Measurements from ENCODE around the gene KCND2. TPM values are rescaled to one million over a fixed set of nuclear protein-coding genes. Genes with fewer than 3 reads are reported as not detected.
A peak's percentile ranks its signal among the peaks of the same experiment; 100 is the strongest.
"Not testable (repeated sequence)": the region's sequence is repeated elsewhere in the genome, so short reads cannot be mapped to it uniquely, and the experiment has no call there.

Gene KCND2
- total RNA-seq, 1 donor from 2014 or later: 0.29 TPM

DNA sequence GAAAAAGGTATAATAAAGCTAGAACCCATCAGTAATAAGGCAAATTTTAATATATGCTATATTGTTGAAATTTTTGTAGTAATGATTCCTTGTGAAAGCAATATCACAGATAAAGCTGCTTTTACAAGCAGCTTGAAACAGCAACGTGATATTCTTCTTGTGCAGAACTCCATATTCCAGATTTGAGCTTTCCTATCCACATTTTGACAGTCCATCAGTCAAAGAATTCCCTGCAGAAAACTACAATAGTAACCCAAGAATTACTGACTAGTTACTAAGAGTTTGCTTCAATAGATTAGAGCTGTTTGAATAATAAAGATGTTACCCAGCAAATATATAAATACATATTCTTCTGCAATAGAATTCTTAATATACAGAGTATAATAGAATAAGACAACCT, 291.2 kb downstream of the KCND2 start:
- DNase-seq (ENCODE audit: low read depth): no peak
- TF ChIP-seq, protein P1, sequence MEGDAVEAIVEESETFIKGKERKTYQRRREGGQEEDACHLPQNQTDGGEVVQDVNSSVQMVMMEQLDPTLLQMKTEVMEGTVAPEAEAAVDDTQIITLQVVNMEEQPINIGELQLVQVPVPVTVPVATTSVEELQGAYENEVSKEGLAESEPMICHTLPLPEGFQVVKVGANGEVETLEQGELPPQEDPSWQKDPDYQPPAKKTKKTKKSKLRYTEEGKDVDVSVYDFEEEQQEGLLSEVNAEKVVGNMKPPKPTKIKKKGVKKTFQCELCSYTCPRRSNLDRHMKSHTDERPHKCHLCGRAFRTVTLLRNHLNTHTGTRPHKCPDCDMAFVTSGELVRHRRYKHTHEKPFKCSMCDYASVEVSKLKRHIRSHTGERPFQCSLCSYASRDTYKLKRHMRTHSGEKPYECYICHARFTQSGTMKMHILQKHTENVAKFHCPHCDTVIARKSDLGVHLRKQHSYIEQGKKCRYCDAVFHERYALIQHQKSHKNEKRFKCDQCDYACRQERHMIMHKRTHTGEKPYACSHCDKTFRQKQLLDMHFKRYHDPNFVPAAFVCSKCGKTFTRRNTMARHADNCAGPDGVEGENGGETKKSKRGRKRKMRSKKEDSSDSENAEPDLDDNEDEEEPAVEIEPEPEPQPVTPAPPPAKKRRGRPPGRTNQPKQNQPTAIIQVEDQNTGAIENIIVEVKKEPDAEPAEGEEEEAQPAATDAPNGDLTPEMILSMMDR (IDR thresholded peaks at IDR 0.05; ENCODE audit: insufficient read depth, low read length, poor library complexity, severe bottlenecking): no peak
- Histone ChIP-seq H3K4me3 (ENCODE audit: low read depth, low read length) (no peak overlapping the region), H3K27me3 (ENCODE audit: control insufficient read depth, insufficient read depth, low read length) (no peaks in the 10 kb centered on the region), H3K36me3 (ENCODE audit: control insufficient read depth, insufficient read depth, low read length) (no peaks in the 10 kb centered on the region)

DNA sequence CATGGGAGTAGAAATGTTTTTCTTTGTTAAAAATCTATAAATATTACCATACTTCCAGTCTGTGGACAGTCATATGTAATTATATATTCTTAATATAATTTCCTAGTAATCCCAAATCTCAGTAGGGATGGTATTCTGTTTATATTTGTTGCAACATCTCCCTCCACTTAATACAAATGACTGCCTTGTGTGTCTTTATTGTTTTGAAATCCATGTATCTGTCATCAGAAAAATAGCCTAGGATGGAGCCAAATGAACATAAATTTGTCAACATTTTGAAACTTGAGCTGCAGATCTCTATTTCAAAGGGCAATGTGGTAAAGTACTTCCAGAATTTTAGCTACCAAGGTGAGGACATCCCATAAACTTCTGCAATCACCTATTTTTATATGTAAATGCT, 294.2 kb downstream of the KCND2 start:
- no peak for DNase-seq (ENCODE audit: low read depth)
- Histone ChIP-seq H3K36me3 (ENCODE audit: control insufficient read depth, insufficient read depth, low read length) (no peaks in the 10 kb centered on the region), H3K4me3 (ENCODE audit: low read depth, low read length) (no peak overlapping the region), H3K27me3 (ENCODE audit: control insufficient read depth, insufficient read depth, low read length) (no peaks in the 10 kb centered on the region)
- TF ChIP-seq, protein P1 (IDR thresholded peaks at IDR 0.05; ENCODE audit: insufficient read depth, low read length, poor library complexity, severe bottlenecking): no peak

- H3K27me3 ChIP-seq (ENCODE audit: control insufficient read depth, insufficient read depth, low read length); H3K36me3 ChIP-seq (ENCODE audit: control insufficient read depth, insufficient read depth, low read length); DNase-seq (ENCODE audit: low read depth); H3K4me3 ChIP-seq (ENCODE audit: low read depth, low read length): not testable (repeated sequence)
These were observed 305.7 kb downstream of the KCND2 start for GRCh38 chr7:120578657-120579056.

DNA sequence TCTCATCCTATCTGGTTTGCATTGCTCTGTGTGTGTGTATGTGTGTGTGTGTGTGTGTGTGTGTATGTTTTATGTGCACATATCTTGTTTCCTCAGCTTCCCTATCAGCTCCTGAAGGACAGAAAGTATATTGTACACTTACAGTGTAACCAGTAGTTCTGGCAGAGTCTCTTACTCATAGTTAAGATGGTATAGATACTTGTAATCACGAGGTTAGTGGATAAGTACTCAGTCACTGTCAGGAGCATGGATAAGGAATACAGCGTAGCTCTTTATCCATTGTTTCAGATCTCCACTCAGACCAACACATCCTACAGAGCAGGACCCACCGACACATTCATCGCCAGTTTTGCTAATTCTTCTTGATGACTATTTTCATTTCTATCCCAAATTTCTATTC, 309.9 kb downstream of the KCND2 start:
- DNase-seq (ENCODE audit: low read depth): no peak
- Histone ChIP-seq H3K4me3 (ENCODE audit: low read depth, low read length) (no peak overlapping the region), H3K27me3 (ENCODE audit: control insufficient read depth, insufficient read depth, low read length) (no peaks in the 10 kb centered on the region), H3K36me3 (ENCODE audit: control insufficient read depth, insufficient read depth, low read length) (no peaks in the 10 kb centered on the region)
- TF ChIP-seq, protein P1 (IDR thresholded peaks at IDR 0.05; ENCODE audit: insufficient read depth, low read length, poor library complexity, severe bottlenecking): no peak

GRCh38 chr7:120583899-120584586, 311.1 kb downstream of the KCND2 start:
- H3K36me3 ChIP-seq (ENCODE audit: control insufficient read depth, insufficient read depth, low read length): no peaks in the 10 kb centered on the region
- peak; percentile 79 for DNase-seq (ENCODE audit: low read depth)
- TF ChIP-seq, protein P1 (IDR thresholded peaks at IDR 0.05; ENCODE audit: insufficient read depth, low read length, poor library complexity, severe bottlenecking): no peak
- no peak overlapping the region for H3K4me3 ChIP-seq (ENCODE audit: low read depth, low read length)
- H3K27me3 ChIP-seq (ENCODE audit: control insufficient read depth, insufficient read depth, low read length): no peaks in the 10 kb centered on the region

DNA sequence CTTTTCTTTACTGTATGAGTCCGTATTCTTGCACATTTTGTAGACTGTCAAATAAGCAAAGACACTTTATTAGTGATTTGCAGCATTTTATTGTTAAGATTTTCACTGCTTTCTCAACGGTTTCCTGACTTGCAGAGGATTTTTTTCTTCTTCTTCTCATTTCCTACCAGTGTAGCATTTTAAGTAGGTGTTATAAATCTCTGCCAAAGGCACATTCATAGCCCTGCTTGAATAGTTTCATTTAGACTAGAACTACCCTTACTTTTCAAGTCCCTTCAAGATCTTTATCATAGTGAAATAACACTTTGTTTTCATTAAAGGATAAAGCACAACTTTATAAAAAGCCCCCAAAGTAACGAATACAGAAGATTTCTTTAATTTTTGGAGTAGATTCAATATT, 313.6 kb downstream of the KCND2 start:
- Histone ChIP-seq H3K27me3 (ENCODE audit: control insufficient read depth, insufficient read depth, low read length) (no peaks in the 10 kb centered on the region), H3K36me3 (ENCODE audit: control insufficient read depth, insufficient read depth, low read length) (no peaks in the 10 kb centered on the region), H3K4me3 (ENCODE audit: low read depth, low read length) (no peak overlapping the region)
- TF ChIP-seq, protein P1 (IDR thresholded peaks at IDR 0.05; ENCODE audit: insufficient read depth, low read length, poor library complexity, severe bottlenecking): no peak
- DNase-seq (ENCODE audit: low read depth): no peak

Data from kidney epithelial cell (primary cell).